ENCODE measurements around the gene TMEM245.

The TMEM245 gene

DNA sequence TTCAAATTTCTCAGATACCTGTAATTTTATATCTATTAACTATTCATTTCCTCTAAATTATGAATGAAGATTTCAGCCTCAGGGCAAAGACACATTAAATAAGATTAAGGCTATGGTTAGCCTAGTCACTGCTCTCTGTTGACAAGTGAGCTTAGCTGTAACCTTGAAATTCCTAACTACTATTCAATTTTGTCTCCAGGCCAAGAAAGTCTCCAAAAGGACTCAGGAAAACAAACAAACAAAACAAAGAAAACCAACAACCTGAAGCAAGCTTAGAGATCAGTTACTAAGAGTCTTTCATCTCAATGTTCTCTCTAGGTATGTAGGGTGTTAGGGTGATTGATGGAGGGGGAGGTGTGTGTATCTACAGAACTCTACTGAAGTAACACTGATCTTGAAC is 96.9 kb downstream of the TMEM245 start:
- DNase-seq (ENCODE audit: low read depth), result no peak

DNA sequence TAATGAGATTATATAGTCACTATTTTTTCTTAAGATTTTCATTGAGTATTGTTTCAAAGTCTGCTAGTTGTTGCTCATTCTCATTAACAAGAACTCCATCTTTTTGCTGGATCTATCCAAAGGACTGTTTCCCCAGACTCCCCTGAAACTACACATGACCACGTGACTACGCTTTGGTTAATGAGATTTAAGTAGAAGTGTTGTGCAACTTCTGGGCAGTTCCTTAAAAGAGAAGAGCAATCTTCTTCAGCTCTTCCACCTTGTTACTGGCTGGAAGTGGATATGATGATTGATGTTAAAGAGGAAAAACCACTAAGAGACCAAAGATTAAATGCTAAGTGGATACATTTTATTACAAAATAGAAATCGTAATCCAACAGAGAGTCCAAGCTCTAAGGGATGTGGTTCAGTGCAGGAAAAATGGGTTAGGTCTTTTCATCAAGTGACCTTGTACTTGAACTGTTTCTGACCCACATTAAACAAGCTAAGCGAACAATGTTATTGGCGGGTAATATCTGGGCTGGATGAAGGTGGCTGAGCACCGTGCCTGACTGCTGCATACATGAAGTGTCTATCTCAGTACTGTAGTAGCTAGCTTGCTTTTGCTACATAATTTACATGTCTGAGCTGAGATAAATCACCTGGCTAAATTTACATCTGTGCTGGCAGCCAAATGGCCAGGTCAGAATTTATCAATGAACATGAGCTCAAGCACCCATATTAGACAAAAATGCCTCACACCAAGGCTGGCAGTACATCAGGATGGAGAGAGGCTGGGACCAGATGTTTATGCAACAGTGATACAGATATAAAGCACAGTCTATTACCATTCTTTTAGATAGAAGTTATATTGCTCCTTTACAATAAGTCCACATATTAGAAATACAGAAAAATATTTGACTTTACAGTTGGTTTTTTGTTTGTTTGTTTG is 98.9 kb downstream of the TMEM245 start:
- DNase-seq (ENCODE audit: low read depth), result no peak

- DNase-seq (ENCODE audit: low read depth), result no peak
Observed at GRCh38 chr9:109020113-109020512, 99.6 kb downstream of the TMEM245 start.

- DNase-seq (ENCODE audit: low read depth), result no peak
Observed at GRCh38 chr9:109019420-109019819, 100.3 kb downstream of the TMEM245 start.

DNA sequence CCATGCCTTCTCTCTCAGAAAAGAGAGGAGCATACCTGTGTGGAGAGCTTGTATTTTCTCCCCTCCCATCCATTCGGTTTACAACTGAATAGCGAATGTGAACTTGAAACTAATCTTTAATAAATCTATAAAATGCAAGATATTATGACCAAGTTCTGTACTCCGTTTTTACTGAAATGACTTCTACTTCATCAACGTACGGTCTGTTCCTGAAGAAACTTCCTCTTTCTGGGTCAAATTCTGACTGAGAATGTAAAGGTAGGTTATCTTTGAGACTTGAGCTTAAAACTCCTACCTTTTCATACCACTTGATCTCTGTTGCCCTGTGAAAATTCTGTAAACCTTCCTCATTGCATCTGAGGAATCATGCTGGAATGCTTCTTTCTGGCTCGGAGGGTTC is 102.3 kb downstream of the TMEM245 start:
- DNase-seq (ENCODE audit: low read depth), result no peak

DNA sequence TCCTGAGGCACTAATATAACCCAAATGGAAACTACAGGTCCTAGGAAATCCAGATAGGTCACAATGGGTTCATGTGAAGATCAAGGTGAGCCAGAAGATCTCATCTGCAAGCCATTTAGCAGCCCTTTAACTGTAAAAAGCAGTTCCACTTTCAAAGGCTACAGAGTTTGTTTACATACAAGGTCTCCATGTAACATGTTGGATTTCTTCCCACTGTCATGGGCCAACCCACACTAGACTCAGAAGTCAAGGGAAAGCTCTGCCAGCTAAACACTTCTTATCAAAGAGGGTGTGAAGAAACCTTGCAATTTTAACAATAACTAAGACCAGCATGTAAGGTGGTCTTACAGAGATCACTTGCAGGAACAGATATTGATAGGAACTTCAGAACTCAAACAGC is 102.7 kb downstream of the TMEM245 start:
- DNase-seq (ENCODE audit: low read depth), result no peak

DNA sequence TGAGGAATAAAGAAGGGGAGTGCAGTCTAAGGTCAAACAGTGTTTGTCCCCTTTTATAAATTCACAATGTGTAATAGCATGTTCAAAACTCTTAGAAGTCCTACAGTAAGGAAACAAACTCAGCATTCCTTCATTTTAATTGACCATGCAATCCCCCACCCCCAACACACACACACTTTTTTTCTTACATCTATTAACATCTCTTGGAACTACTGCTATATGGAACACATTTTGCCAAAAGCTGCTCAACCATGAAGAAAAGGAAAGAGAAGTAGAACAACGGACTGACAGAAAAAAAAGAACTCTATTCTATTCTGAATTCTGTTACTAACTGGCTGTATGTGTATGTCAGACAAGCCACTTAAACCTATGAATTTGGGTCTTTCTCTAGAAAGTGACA is 103.6 kb downstream of the TMEM245 start:
- DNase-seq (ENCODE audit: low read depth), result no peak

- no peak for DNase-seq (ENCODE audit: low read depth)
Observed at GRCh38 chr9:109014608-109015280, 105.0 kb downstream of the TMEM245 start.

DNA sequence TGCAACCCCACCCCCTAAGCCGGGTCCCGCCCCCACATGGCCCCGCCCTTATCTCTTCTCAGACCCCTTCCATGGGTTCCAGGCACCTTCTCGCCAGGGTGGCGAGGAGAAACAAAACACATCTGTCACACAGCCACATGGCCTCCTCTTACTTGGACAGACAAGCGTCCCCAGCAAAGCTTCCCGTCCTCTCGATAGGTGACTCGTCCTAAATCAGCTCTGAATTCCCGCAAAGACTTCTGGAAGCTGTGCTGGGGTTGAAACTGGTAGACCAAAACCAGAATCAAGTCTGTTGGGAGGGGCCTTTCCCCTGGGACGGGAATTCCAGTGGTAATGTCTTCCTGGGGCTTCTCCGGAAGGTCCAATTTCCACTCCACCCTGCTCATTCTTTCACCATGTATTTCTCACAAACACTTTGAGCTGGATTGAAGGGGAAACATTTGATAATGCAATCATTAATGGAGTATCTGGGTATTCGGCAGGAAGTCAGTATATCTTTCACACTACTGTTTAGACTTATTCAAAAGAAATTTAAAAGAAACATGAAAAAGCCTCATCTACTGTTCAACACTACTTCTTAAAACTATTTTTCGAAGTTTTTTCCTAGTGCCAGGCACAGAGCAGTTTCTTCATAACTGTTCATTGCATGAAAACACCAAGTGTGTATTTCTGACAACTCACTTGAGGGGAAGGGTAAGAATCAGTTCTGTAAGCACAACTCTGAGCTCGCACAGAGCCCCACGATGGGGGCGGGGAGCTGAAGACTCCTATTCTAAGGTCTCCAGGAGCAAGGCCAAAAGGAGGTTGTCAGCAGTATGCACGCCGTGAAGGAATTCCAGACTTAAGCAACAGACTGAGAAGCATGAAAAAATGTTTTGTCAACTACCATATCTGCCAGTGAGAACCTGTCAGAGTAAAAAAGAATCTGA is 105.8 kb downstream of the TMEM245 start:
- DNase-seq (ENCODE audit: low read depth), result no peak

GRCh38 chr9:109012876-109013678 is 106.7 kb downstream of the TMEM245 start, which contains the start of gene CTNNAL1:
Gene CTNNAL1, minus strand, starts transcription at chr9:109013499. Its CDS starts 57 bp downstream, at chr9:109013442.
- DNase-seq (ENCODE audit: low read depth), result peak; percentile 71

GRCh38 chr9:109012009-109012875 is 107.5 kb downstream of the TMEM245 start:
- DNase-seq (ENCODE audit: low read depth), result peak; percentile 45

DNA sequence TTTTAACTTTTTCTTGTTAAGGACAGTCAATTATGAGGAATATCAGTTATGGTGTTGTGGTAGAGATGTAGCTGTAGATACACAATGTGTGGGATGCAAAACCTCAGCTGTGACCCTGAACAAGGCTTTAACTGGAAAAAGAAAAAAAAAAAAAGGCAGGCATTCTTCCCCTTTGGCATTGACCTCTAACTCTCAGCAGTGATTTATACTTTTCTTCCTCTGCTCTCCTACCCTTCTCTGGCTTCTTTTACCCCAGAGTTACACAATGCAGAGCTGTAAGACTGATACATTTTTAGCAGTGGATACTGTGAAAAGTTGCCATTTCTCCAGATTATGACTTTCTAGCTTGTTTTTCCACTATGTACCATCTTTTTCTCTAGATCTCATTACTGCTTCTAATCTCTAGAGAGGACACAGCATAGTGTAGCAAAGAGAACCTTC is 108.5 kb downstream of the TMEM245 start:
- no peak for DNase-seq (ENCODE audit: low read depth)

DNA sequence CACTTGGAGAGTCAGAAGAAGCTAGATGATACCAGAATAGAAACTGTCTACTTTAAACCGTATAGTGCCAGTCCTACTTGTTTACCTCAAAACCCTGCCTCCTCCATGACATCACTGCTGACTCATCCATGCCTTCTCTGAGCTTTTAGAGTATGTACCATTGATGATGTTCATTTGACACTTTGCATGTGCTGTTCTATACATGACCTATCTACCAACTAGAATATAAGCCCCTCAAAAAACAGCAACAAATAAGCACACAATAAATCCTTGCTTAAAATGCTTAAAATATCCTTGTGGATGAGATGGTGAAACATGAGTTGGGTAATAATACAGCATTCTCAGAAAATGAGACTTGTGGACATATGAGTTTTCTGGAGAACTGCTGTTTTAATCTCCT is 109.0 kb downstream of the TMEM245 start:
- DNase-seq (ENCODE audit: low read depth), result peak; percentile 64

DNA sequence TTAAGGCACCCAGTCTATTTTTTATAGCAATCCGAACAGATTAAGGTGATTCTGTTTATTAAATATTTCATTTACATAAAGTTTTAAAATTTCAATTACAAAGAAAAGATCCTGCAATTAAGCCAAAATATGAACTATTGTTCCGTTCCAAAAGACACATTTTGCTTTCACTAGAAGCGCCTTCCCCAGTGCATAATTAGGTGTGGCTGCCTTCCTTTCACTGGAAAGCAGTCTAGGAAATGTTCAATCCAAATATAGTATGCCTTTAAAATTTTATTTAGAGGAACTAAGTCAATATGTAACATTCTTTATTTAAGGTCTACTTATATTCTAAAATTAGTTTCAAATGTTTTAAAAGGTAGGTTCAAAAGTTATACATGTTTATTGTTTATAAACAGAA is 114.1 kb downstream of the TMEM245 start:
- DNase-seq (ENCODE audit: low read depth), result no peak

- DNase-seq (ENCODE audit: low read depth), result no peak
Observed at GRCh38 chr9:109003116-109003515, 116.6 kb downstream of the TMEM245 start.

DNA sequence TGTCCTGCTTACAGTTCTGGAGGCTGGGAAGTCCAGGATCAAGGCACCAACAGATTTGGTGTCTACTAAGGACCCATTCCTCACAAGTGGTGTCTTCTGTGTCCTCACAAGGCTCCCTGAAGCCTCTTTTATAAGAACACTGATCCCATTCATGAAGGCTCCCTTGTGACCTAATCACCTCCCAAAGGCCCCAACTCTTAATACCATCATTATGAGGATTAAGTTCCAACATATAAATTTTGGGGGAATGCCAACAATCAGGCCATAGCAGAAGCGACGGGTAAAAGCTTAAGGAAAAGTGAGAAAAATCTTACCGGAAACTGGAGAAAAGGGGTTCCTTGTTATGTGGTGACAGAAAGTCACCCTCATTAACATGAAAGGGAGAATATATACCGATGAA is 117.6 kb downstream of the TMEM245 start:
- DNase-seq (ENCODE audit: low read depth), result no peak

DNA sequence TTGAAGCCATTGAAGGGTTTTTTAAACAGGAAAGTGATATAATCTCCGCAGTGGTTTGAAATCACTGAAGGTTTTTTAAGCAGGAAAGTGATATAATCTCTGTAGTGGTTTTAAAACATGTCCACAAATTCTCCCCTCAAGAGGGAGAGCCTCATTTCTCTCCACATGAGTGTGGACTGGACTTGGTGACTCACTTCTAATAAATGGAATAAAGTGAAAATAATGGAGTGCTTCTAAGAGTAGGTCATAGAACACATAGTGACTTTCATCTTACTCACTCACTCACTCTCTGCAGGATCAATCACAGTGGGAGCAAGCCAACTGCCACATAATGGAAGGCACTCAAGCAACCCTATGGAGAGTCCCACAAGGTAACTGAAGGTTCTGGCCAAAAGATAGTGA is 118.5 kb downstream of the TMEM245 start:
- no peak for DNase-seq (ENCODE audit: low read depth)

DNA sequence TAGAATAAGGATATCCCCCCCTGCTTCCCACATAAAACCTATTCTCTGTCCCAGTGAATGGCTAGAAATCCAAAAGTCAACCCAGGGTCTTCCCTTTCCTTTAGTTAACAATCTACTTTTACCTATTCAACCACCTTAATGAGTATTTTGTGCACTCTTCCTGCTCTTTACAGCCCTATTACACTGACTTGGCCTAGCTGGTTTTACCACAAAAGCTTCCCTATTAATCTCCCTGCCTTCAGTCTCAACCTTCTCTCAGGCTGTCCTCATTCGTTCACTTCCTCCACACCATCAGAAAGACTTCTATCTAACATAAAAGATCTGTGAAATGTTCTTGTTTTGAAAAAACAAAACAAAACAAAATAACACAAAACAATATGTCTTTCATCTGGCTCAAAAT is 122.6 kb downstream of the TMEM245 start:
- no peak for DNase-seq (ENCODE audit: low read depth)

DNA sequence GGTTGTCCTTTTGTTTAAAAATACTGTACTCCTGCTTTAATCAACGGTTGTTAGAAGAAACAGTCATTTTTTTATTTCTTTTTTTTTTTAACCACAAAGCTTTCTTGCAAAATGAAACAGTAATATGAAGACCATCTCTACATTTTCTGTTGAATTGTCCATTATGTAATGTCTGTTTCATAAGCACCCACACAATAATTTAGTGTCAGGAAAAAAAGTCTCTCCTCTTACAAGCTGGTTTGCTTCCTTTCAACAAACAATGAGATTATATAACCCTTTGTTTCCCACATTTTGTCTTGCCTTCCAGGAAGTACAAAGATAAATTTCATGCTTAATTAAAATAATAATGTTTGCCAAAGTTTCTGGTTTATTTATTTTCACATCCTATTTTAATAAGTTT is 123.1 kb downstream of the TMEM245 start:
- no peak for DNase-seq (ENCODE audit: low read depth)

GRCh38 chr9:108994695-108995094 is 125.1 kb downstream of the TMEM245 start:
- DNase-seq (ENCODE audit: low read depth), result no peak
